Keratinocyte (primary cell): ENCODE data around the gene NELL1. TPM values are rescaled to one million over a fixed set of nuclear protein-coding genes. Genes with fewer than 3 reads are reported as not detected.

Source experiments
- DNase-seq: peaks from one replicate; pipeline ENCODE4 v3.0.0-alpha.2; 2011; ENCODE audit warnings: low read depth, missing footprints, low spot score
- FAIRE-seq: peaks from 2 replicates; lab custom pipeline; 2011; peaks lifted over from hg19 to GRCh38; lab: Jason Lieb, UNC
- H2AFZ ChIP-seq: 2 replicates; pipeline ENCODE4 v1.6.0; 2012; ENCODE audit warnings: low read length, control low read depth, inconsistent platforms; ENCODE audit not compliant: control insufficient read depth
- H3K27ac ChIP-seq: 2 replicates; pipeline ENCODE4 v1.5.1; 2011; ENCODE audit warnings: low read length; ENCODE audit not compliant: control insufficient read depth, insufficient read depth
- H3K27me3 ChIP-seq: 3 replicates; pipeline ENCODE4 v1.6.0; 2011; ENCODE audit warnings: low read length; ENCODE audit not compliant: control insufficient read depth, insufficient read depth; ENCODE audit errors: extremely low read depth
- H3K36me3 ChIP-seq, 2 experiments: 2 replicates in 1 of 2; 3 replicates in 1 of 2; pipeline ENCODE4 v1.5.1; 2011; ENCODE audit warnings: low read length in 2 of 2, mild to moderate bottlenecking in 1 of 2; ENCODE audit not compliant: control insufficient read depth in 2 of 2, insufficient read depth in 2 of 2; ENCODE audit errors: extremely low read depth in 1 of 2
- H3K4me1 ChIP-seq: 3 replicates; pipeline ENCODE4 v1.5.1; 2011; ENCODE audit warnings: low read length; ENCODE audit not compliant: control insufficient read depth, insufficient read depth; ENCODE audit errors: extremely low read depth
- H3K4me2 ChIP-seq: 3 replicates; pipeline ENCODE4 v1.6.0; 2011; ENCODE audit warnings: low read depth, low read length; ENCODE audit not compliant: control insufficient read depth, insufficient read depth; ENCODE audit errors: extremely low read depth
- H3K4me3 ChIP-seq, 3 experiments: fragments of 200-600 bp in 1 of 3; sonication (generic) in 1 of 3; 2 replicates in 2 of 3; 3 replicates in 1 of 3; pipeline ENCODE4 v1.5.1; 2011 to 2016; ENCODE audit warnings: low read length in 3 of 3, mild to moderate bottlenecking in 3 of 3, control low read depth in 2 of 3, inconsistent platforms in 1 of 3, low read depth in 1 of 3, mixed read lengths in 1 of 3, mixed run types in 1 of 3, moderate library complexity in 1 of 3; ENCODE audit not compliant: control insufficient read depth in 2 of 3, insufficient read depth in 2 of 3; ENCODE audit errors: extremely low read depth in 1 of 3
- H3K79me2 ChIP-seq: 2 replicates; pipeline ENCODE4 v1.6.0; 2012; ENCODE audit warnings: low read length; ENCODE audit not compliant: control insufficient read depth, insufficient read depth
- H3K9ac ChIP-seq: 3 replicates; pipeline ENCODE4 v1.6.0; 2011; ENCODE audit warnings: low read length; ENCODE audit not compliant: control insufficient read depth, insufficient read depth; ENCODE audit errors: extremely low read depth
- H3K9me1 ChIP-seq: 3 replicates; pipeline ENCODE4 v1.6.0; 2011; ENCODE audit warnings: low read length; ENCODE audit not compliant: control insufficient read depth, insufficient read depth; ENCODE audit errors: extremely low read depth
- H3K9me3 ChIP-seq: 2 replicates; pipeline ENCODE4 v1.5.1; 2012; ENCODE audit warnings: low read depth, low read length; ENCODE audit not compliant: control insufficient read depth
- H4K20me1 ChIP-seq: 3 replicates; pipeline ENCODE4 v1.6.0; 2011; ENCODE audit warnings: low read length; ENCODE audit not compliant: control insufficient read depth, insufficient read depth; ENCODE audit errors: extremely low read depth
- CTCF ChIP-seq, 3 experiments: IDR thresholded peaks in 1 of 3; conservative IDR thresholded peaks in 1 of 3; optimal IDR thresholded peaks in 1 of 3; 2 replicates in 2 of 3; 3 replicates in 1 of 3; pipeline versions ENCODE3 to v1.5.1; 2011; ENCODE audit warnings: low read length in 3 of 3, mild to moderate bottlenecking in 3 of 3, moderate library complexity in 2 of 3, control low read depth in 1 of 3, inconsistent platforms in 1 of 3; ENCODE audit not compliant: insufficient read depth in 2 of 3; ENCODE audit errors: extremely low read depth in 1 of 3
- EZH2 ChIP-seq: IDR thresholded peaks from one replicate; pipeline ENCODE4 v1.6.1; 2012; ENCODE audit warnings: inconsistent platforms, mild to moderate bottlenecking, low read length, moderate library complexity
- dilution Hi-C: fragments of 300-500 bp; cut with MboI; formaldehyde crosslinking; loops from one replicate; pipeline ENCODE4 v1.7.0; 2020; ENCODE audit warnings: low sequenced_read_pairs; ENCODE audit not compliant: extremely low pct_ligation_motif_present
- polyA plus RNA-seq, 5 experiments: library from polyadenylated mRNA; depleted of rRNA in 3 of 5; stranded (reverse) in 3 of 5; stranded (forward) in 1 of 5; unstranded in 1 of 5; fragments of >200 nt; gene quantifications; 1 replicate in 1 of 5; 2 replicates in 3 of 5; 3 replicates in 1 of 5; pipeline versions ENCODE4 v1.2.1 to v1.2.3, GENCODE V29; 2011 to 2012; ENCODE audit warnings: missing spikeins in 2 of 5, low read depth in 1 of 5, low replicate concordance in 1 of 5

NELL1 gene
- polyA plus RNA-seq, 1 donor (not counting 4 experiments of a cell fraction or from before 2014, with no cell fraction given) = not detected

- H3K36me3 ChIP-seq = no peaks in the 10 kb centered on the region
- H2AFZ ChIP-seq = no peak overlapping the region
- no peak overlapping the region for H3K9ac ChIP-seq
- no peaks in the 10 kb centered on the region for H3K79me2 ChIP-seq
- H3K27ac ChIP-seq = no peak overlapping the region
- H3K9me1 ChIP-seq = no peaks in the 10 kb centered on the region
- no peaks in the 10 kb centered on the region for H3K27me3 ChIP-seq
- no peak overlapping the region for H3K4me3 ChIP-seq
- no peak overlapping the region for H3K4me2 ChIP-seq
- H4K20me1 ChIP-seq = no peaks in the 10 kb centered on the region
- dilution Hi-C loops = no loop called here
- DNase-seq = no peak
- no peaks in the 10 kb centered on the region for H3K4me1 ChIP-seq
- TF ChIP-seq EZH2 = no peak
- no peak for TF ChIP-seq CTCF (optimal IDR thresholded peaks at IDR 0.05 in 1 of 3, IDR thresholded peaks at IDR 0.05 in 1 of 3, conservative IDR thresholded peaks at IDR 0.05 in 1 of 3; ENCODE audit: extremely low read depth in 1 of 3, insufficient read depth in 2 of 3, low read length in 3 of 3)
- no peaks in the 10 kb centered on the region for H3K9me3 ChIP-seq
- no peak for FAIRE-seq
These were observed 169.8 kb downstream of the NELL1 start for GRCh38 chr11:20839231-20839630.

- no peaks in the 10 kb centered on the region for H3K79me2 ChIP-seq
- no peak overlapping the region for H3K4me3 ChIP-seq
- H2AFZ ChIP-seq = no peak overlapping the region
- H3K27ac ChIP-seq = no peak overlapping the region
- DNase-seq (no peak), FAIRE-seq (no peak)
- no peaks in the 10 kb centered on the region for H3K36me3 ChIP-seq
- no peaks in the 10 kb centered on the region for H3K27me3 ChIP-seq
- H3K9me3 ChIP-seq = no peaks in the 10 kb centered on the region
- dilution Hi-C loops = no loop called here
- H3K9me1 ChIP-seq = no peaks in the 10 kb centered on the region
- H3K4me1 ChIP-seq = no peaks in the 10 kb centered on the region
- no peak overlapping the region for H3K4me2 ChIP-seq
- no peaks in the 10 kb centered on the region for H4K20me1 ChIP-seq
- no peak overlapping the region for H3K9ac ChIP-seq
- no peak for TF ChIP-seq EZH2
- TF ChIP-seq CTCF (optimal IDR thresholded peaks at IDR 0.05 in 1 of 3, IDR thresholded peaks at IDR 0.05 in 1 of 3, conservative IDR thresholded peaks at IDR 0.05 in 1 of 3; ENCODE audit: extremely low read depth in 1 of 3, insufficient read depth in 2 of 3, low read length in 3 of 3) = no peak
These were observed 171.0 kb downstream of the NELL1 start for GRCh38 chr11:20840341-20840740.
